Epithelial cell of esophagus (primary cell): Measurements from ENCODE around the gene DCUN1D2.

Experiments used
- DNase-seq: peaks from one replicate; pipeline ENCODE4 v3.0.0; 2010; ENCODE audit warnings: low read depth
- H3K4me3 ChIP-seq: 2 replicates; pipeline ENCODE4 v1.5.1; 2011; ENCODE audit warnings: mild to moderate bottlenecking, low read length, control low read depth
- TF ChIP-seq, protein P1 (sequence below): IDR thresholded peaks from 2 replicates; pipeline ENCODE4 v1.5.1; 2011; ENCODE audit warnings: low read depth, mild to moderate bottlenecking, low read length, control low read depth, inconsistent platforms; ENCODE audit not compliant: insufficient read depth; ENCODE audit errors: missing control alignments

Gene DCUN1D2

DNA sequence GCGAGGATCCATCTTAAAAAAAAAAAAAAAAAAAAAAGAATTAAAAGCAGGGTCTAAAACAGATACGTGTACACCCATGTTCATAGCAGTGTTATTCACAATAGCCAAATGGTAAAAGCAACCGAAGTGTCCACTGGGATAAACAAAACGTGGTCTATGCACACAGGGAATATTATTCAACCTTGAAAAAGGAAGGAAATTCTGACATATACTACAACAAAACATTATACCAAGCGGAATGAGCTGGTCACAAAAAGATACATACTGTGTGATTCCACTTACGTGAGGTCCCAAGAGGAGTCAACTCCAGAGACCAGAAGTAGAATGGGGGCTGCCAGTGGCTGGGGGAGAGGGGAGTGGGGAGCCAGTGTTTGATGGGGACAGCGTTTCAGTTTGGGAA, 22.5 kb downstream of the DCUN1D2 start:
- no peak overlapping the region for H3K4me3 ChIP-seq
- TF ChIP-seq, protein P1, sequence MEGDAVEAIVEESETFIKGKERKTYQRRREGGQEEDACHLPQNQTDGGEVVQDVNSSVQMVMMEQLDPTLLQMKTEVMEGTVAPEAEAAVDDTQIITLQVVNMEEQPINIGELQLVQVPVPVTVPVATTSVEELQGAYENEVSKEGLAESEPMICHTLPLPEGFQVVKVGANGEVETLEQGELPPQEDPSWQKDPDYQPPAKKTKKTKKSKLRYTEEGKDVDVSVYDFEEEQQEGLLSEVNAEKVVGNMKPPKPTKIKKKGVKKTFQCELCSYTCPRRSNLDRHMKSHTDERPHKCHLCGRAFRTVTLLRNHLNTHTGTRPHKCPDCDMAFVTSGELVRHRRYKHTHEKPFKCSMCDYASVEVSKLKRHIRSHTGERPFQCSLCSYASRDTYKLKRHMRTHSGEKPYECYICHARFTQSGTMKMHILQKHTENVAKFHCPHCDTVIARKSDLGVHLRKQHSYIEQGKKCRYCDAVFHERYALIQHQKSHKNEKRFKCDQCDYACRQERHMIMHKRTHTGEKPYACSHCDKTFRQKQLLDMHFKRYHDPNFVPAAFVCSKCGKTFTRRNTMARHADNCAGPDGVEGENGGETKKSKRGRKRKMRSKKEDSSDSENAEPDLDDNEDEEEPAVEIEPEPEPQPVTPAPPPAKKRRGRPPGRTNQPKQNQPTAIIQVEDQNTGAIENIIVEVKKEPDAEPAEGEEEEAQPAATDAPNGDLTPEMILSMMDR: no peak
- no peak for DNase-seq

GRCh38 chr13:113466383-113466782, 24.1 kb downstream of the DCUN1D2 start:
- TF ChIP-seq, protein P1: no peak
- no peak overlapping the region for H3K4me3 ChIP-seq
- DNase-seq: no peak

DNA sequence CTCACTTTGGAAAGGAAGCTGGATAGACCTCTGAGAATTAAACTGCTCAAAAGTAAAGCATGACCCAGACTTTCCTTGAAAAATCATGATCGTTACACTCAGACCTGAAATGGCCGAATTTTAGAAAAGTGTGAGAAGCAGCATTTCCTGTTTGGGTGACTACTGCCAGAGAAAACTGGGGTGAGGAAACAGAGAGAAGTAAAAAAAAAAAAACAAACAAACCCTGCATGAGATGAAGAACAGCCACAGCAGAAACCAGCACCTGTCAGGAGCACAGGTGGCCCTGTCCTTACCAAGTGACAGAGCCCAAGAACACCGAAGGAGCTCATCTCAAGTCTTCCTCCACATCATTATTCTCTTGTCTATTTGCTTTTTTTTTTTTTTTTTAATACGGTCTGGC, 25.2 kb downstream of the DCUN1D2 start:
- no peak overlapping the region for H3K4me3 ChIP-seq
- TF ChIP-seq, protein P1: no peak
- no peak for DNase-seq

GRCh38 chr13:113464476-113464875, 26.0 kb downstream of the DCUN1D2 start:
- TF ChIP-seq, protein P1: no peak
- no peak for DNase-seq
- no peak overlapping the region for H3K4me3 ChIP-seq

DNA sequence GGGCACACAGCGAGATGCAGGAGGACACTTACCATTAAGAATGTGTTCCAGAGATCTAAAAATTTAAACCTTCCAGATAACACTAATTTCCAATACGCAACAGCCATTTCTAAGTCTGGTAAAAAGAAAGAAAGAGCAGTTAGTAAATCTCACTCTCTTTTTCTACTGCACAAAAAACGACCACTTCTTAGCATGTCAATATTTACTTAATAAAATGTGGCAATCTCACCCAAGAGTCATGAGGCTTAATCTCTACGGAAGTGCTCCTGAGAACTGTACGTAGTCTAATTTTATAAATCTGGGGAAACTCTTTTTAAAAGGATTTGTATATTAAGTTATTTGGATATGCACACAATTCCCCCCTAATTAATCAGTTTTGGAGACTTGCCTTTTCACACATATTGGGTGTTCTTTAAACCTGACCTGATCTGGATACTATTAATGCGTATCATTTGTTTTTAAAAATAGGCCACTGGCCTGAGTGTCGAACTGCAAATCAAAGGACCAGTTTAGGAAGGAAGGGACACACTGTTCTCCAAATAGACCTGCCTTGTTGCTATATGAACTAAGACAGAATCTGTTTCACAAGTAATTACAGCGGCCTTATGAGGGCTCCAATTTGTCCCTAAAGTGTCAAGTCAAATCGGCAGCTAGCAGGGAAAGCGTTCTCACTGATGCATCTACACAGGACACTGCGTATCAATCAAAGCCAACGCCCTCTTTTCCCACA, 29.3 kb downstream of the DCUN1D2 start:
- no peak overlapping the region for H3K4me3 ChIP-seq
- no peak for DNase-seq
- TF ChIP-seq, protein P1: no peak

DNA sequence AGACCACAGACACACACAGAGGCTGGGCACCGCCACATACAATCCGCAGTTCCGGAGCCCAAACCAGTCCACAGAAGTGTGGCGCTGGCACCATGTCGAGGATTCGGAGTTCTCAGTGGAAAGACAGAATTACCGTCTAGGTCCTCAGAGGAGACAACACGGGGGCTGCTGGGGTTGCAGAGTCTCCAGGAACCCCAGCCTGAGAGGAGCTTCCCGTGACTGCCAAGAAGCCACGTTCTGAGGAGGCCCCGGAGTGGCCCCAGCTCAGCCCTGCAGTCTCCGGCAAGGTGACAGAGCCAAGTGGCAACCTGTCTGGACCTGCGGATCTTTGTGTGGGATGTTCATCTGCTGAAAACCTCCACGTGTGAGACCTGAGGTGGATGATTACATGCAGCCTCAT, 29.9 kb downstream of the DCUN1D2 start:
- TF ChIP-seq, protein P1: no peak
- DNase-seq: peak; percentile 29
- no peak overlapping the region for H3K4me3 ChIP-seq

DNA sequence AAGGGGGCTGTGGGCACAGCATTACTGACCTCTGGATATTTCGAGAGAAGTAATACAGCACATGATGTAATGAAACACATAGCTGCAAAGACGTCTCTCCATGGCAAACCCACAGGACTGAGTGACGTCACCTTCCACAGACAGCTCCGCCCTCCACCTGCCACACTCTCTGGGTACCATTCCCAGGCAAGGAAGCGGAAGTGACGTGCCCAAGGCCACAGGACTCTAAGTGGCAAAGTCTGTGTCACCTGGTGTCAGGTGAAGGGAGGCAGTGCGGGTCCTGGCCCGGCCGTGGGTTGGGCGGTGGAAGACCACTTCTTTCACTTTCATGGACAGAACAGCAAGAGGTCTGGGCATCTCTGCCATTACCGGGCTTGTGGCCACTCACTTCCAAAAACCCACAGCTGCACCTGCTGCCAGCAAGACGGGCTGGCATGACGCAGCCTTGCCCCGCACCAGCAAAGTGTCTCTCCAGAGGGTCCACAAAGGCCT, 30.4 kb downstream of the DCUN1D2 start:
- no peak overlapping the region for H3K4me3 ChIP-seq
- TF ChIP-seq, protein P1: no peak
- no peak for DNase-seq
